Glutamatergic neuron (in vitro differentiated cells): ENCODE data around the gene ELFN1. TPM values are rescaled to one million over a fixed set of nuclear protein-coding genes. Genes with fewer than 3 reads are reported as not detected.
A peak's percentile ranks its signal among the peaks of the same experiment; 100 is the strongest.

Experiments
- DNase-seq: peaks from one replicate; pipeline ENCODE4 v3.0.0; 2022
- H3K27ac Mint-ChIP-seq: one replicate; pipeline ENCODE4 v1.8.0; 2020; ENCODE audit warnings: mild to moderate bottlenecking, mixed read lengths, inconsistent platforms; ENCODE audit not compliant: unreplicated experiment
- H3K27me3 Mint-ChIP-seq: one replicate; pipeline ENCODE4 v1.8.0; 2020; ENCODE audit warnings: mild to moderate bottlenecking, moderate library complexity, mixed read lengths, inconsistent platforms; ENCODE audit not compliant: unreplicated experiment
- H3K36me3 Mint-ChIP-seq: one replicate; pipeline ENCODE4 v1.8.0; 2020; ENCODE audit warnings: mild to moderate bottlenecking, mixed read lengths, inconsistent platforms; ENCODE audit not compliant: unreplicated experiment
- H3K4me1 Mint-ChIP-seq: one replicate; pipeline ENCODE4 v1.8.0; 2020; ENCODE audit warnings: mild to moderate bottlenecking, low read depth, mixed read lengths, inconsistent platforms; ENCODE audit not compliant: unreplicated experiment
- H3K4me3 Mint-ChIP-seq: one replicate; pipeline ENCODE4 v1.8.0; 2020; ENCODE audit warnings: mild to moderate bottlenecking, mixed read lengths, inconsistent platforms; ENCODE audit not compliant: unreplicated experiment
- H3K9me3 Mint-ChIP-seq: one replicate; pipeline ENCODE4 v1.8.0; 2020; ENCODE audit warnings: mild to moderate bottlenecking, moderate library complexity, mixed read lengths, inconsistent platforms; ENCODE audit not compliant: unreplicated experiment
- total RNA-seq: library from RNA; stranded (reverse); fragmentation: NEBNext Ultra II Directional; extraction: Animal tissue kit (Norgen Biotek cat#: 25700); gene quantifications from one replicate; pipeline ENCODE4 v1.2.1, GENCODE V29; 2021; ENCODE audit not compliant: unreplicated experiment
- TF ChIP-seq, protein P1 (sequence below): fragments of 200-600 bp; sonication (generic); IDR thresholded peaks from one replicate; pipeline ENCODE4 v1.5.0; 2021; ENCODE audit not compliant: partially characterized antibody, unreplicated experiment

Gene ELFN1
- total RNA-seq, 1 donor from 2014 or later = 40.0 TPM

DNA sequence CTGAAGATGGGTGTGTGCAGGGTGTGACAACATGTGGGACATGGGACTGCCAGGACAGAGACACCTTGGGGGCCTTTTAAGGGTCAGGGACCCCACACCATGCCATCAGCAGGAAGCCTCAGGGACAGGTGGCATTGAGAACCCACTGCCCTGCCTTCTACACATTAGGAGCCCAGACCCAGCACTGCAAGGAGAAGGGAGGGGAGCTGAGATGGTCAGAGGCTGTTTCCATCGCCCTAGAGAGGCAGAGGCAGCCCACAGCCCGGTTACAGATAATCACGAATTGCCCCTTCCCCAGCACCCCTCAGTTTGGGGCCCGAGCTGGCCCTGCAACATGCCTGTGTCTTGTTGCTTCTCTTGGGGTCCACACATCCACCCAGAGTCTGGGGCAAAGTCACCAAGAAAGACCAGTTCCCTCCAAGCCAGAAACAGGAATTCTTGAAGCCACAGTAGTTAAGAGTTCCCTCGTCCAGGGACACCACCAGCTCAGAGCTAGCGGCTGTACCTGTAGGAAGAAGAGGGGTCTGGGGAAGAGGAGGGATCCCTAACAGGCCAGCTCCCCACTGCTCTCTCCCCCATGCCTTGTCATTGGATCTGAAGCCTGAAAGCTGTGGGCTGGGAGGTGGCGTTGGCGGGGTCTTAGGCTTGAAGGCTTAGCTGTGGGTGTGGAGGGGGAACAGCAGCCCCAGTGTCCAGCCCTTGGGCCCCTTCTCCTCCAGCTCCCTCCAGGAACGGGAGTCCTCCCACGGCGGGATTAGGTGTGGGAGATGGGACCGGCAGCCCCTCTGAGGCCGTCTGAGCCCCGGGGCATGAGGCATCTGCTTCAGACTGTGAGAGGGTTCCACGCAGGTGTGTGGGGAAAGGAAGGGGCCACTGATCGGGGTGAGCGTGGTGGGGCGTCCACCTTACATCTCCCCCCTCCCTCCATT lies 44.8 kb upstream of the ELFN1 start:
- peaks cover 5% of the 10 kb centered on the region for H3K36me3 Mint-ChIP-seq
- no peak overlapping the region for H3K27ac Mint-ChIP-seq
- H3K9me3 Mint-ChIP-seq = peaks cover 10% of the 10 kb centered on the region
- no peak overlapping the region for H3K4me3 Mint-ChIP-seq
- peaks cover 5% of the 10 kb centered on the region for H3K27me3 Mint-ChIP-seq
- peaks cover 4% of the 10 kb centered on the region for H3K4me1 Mint-ChIP-seq
- DNase-seq = no peak
- TF ChIP-seq, protein P1, sequence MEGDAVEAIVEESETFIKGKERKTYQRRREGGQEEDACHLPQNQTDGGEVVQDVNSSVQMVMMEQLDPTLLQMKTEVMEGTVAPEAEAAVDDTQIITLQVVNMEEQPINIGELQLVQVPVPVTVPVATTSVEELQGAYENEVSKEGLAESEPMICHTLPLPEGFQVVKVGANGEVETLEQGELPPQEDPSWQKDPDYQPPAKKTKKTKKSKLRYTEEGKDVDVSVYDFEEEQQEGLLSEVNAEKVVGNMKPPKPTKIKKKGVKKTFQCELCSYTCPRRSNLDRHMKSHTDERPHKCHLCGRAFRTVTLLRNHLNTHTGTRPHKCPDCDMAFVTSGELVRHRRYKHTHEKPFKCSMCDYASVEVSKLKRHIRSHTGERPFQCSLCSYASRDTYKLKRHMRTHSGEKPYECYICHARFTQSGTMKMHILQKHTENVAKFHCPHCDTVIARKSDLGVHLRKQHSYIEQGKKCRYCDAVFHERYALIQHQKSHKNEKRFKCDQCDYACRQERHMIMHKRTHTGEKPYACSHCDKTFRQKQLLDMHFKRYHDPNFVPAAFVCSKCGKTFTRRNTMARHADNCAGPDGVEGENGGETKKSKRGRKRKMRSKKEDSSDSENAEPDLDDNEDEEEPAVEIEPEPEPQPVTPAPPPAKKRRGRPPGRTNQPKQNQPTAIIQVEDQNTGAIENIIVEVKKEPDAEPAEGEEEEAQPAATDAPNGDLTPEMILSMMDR = no peak

DNA sequence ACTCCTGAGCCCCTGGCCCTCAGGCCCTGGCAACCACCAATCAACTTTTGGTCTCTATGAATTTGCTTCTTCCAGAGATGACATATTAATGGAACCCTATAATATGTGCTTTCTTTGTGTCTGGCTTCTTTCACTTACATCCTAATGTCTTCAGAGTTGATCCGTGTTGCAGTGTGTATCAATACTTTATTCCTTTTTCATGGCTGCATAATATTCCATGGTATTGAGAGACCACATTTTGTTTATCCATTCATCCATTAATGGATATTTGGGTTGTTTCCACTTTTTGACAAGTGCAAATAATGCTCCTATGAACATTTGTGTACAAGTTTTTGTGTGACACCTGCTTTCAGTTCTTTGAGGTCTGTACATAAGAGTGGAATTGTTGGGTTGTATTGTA lies 43.3 kb upstream of the ELFN1 start:
- Mint-ChIP-seq H3K9me3 (peaks cover 15% of the 10 kb centered on the region), H3K27me3 (peaks cover 8% of the 10 kb centered on the region), H3K4me3 (no peak overlapping the region)

DNA sequence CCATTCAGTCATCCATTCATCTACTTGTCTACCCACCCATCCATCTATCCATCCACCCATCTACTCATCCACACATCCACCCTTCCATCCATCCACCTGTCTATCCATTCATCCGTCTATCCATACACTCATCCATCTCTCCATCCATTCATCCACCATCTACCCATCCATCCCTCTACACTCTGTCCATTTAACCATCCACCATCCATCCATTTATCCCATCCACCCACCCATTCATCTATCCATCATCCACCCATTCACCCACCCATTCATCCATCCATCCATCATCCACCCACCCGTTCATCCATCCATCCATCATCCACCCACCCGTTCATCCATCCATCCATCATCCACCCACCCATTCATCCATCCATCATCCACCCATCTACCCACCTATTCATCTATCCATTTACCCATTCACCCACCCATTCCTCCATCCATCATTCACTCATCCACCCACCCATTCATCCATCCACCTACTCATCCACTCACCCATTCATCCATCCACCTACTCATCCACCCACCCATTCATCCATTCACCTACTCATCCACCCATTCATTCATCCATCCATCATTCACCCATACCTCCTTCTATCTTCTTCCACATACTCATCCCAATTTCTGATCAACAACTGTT lies 39.3 kb upstream of the ELFN1 start:
- Mint-ChIP-seq H3K27ac (no peak overlapping the region), H3K36me3 (peaks cover 14% of the 10 kb centered on the region), H3K4me3 (no peak overlapping the region), H3K4me1 (peaks cover 2% of the 10 kb centered on the region), H3K27me3 (peaks cover 15% of the 10 kb centered on the region), H3K9me3 (peaks cover 17% of the 10 kb centered on the region)
- DNase-seq = no peak
- TF ChIP-seq, protein P1 = no peak

More for the DNA sequence above, 43.3 kb upstream of the ELFN1 start:
- Mint-ChIP-seq H3K27ac (no peak overlapping the region), H3K4me1 (no peaks in the 10 kb centered on the region), H3K36me3 (peaks cover 11% of the 10 kb centered on the region)
- TF ChIP-seq, protein P1 = no peak
- DNase-seq = no peak

GRCh38 chr7:1631678-1632077 lies 38.4 kb upstream of the ELFN1 start:
- TF ChIP-seq, protein P1 = no peak
- no peak for DNase-seq
- Mint-ChIP-seq H3K27ac (no peak overlapping the region), H3K4me1 (peaks cover 2% of the 10 kb centered on the region), H3K4me3 (no peak overlapping the region), H3K27me3 (peaks cover 13% of the 10 kb centered on the region), H3K36me3 (peaks cover 13% of the 10 kb centered on the region), H3K9me3 (peaks cover 16% of the 10 kb centered on the region)

- TF ChIP-seq, protein P1 = no peak
- Mint-ChIP-seq H3K4me3 (no peak overlapping the region), H3K27ac (peak overlapping the region; percentile 52), H3K27me3 (peaks cover 14% of the 10 kb centered on the region), H3K36me3 (peaks cover 16% of the 10 kb centered on the region), H3K4me1 (peaks cover 2% of the 10 kb centered on the region), H3K9me3 (peaks cover 16% of the 10 kb centered on the region)
- no peak for DNase-seq
Observed at GRCh38 chr7:1632506-1632905, 37.6 kb upstream of the ELFN1 start.
